ENCODE data around the gene RASSF5. TPM values are rescaled to one million over a fixed set of nuclear protein-coding genes. Genes with fewer than 3 reads are reported as not detected.

RASSF5 gene
- total and polyA plus RNA-seq, 2 of the 13 experiments (the other 11 are each of a cell fraction or from before 2014, with no cell fraction given) = 0.18 to 0.40 TPM

DNA sequence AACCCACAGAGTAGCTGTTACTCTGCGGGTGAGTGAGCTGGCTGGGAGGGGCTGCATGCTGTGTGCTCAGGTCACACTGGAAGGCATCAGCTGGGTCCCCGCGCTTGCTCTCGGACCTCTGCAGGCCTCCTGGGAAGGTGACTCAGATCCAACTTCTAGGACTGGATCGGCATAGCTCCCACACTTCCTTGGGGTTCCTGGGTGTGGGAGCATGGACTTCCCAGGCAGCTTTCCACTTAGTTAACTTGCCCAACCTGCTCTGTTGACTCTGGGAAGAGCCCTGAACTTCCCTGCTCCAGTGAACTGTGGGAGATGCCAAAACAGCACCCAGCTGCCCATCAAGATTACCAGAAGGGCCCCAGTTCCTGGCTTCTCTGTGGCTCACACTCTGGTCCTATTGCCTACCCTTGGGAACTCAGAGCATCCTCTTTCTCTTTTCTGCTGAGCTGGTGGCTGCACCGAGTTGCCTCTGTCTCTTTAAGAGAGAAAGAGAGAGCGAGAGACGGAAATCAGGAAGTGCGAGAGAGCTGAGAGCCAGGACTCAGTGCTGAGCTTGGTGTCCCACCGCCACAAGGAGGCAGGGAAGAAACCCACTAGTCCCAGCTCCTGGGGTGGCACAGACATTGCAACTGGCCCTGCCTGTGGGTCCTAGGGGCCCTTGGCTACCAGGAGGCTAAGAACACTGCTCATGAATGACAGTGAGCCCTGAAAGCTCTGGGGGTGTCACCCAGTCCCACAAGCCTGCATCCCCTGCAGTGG is 37.2 kb upstream of the RASSF5 start, which contains the start of gene IKBKE (continued):
- TF ChIP-seq ZBTB4 (CRISPR knock-in tag; IDR thresholded peaks at IDR 0.05; ENCODE audit: borderline replicate concordance) (no peak), ZNF281 (CRISPR knock-in tag; IDR thresholded peaks at IDR 0.05; ENCODE audit: borderline replicate concordance) (no peak), CEBPB (IDR thresholded peaks at IDR 0.05; ENCODE audit: borderline replicate concordance, low read depth, low read length) (no peak), ZBTB34 (CRISPR knock-in tag; IDR thresholded peaks at IDR 0.05) (no peak), ZGPAT (CRISPR knock-in tag; IDR thresholded peaks at IDR 0.05) (no peak), ZNF747 (CRISPR knock-in tag; IDR thresholded peaks at IDR 0.05; ENCODE audit: borderline replicate concordance) (no peak; the same call in 1 of the 2 replicates), ZSCAN20 (CRISPR knock-in tag; IDR thresholded peaks at IDR 0.05; ENCODE audit: borderline replicate concordance) (no peak), ZNF432 (CRISPR knock-in tag; IDR thresholded peaks at IDR 0.05; ENCODE audit: borderline replicate concordance) (no peak), MAZ (IDR thresholded peaks at IDR 0.05; ENCODE audit: borderline replicate concordance, low read depth, low read length) (no peak), MAZ (CRISPR knock-in tag; IDR thresholded peaks at IDR 0.05; ENCODE audit: low read depth) (no peak)
- TF ChIP-seq, protein P1, sequence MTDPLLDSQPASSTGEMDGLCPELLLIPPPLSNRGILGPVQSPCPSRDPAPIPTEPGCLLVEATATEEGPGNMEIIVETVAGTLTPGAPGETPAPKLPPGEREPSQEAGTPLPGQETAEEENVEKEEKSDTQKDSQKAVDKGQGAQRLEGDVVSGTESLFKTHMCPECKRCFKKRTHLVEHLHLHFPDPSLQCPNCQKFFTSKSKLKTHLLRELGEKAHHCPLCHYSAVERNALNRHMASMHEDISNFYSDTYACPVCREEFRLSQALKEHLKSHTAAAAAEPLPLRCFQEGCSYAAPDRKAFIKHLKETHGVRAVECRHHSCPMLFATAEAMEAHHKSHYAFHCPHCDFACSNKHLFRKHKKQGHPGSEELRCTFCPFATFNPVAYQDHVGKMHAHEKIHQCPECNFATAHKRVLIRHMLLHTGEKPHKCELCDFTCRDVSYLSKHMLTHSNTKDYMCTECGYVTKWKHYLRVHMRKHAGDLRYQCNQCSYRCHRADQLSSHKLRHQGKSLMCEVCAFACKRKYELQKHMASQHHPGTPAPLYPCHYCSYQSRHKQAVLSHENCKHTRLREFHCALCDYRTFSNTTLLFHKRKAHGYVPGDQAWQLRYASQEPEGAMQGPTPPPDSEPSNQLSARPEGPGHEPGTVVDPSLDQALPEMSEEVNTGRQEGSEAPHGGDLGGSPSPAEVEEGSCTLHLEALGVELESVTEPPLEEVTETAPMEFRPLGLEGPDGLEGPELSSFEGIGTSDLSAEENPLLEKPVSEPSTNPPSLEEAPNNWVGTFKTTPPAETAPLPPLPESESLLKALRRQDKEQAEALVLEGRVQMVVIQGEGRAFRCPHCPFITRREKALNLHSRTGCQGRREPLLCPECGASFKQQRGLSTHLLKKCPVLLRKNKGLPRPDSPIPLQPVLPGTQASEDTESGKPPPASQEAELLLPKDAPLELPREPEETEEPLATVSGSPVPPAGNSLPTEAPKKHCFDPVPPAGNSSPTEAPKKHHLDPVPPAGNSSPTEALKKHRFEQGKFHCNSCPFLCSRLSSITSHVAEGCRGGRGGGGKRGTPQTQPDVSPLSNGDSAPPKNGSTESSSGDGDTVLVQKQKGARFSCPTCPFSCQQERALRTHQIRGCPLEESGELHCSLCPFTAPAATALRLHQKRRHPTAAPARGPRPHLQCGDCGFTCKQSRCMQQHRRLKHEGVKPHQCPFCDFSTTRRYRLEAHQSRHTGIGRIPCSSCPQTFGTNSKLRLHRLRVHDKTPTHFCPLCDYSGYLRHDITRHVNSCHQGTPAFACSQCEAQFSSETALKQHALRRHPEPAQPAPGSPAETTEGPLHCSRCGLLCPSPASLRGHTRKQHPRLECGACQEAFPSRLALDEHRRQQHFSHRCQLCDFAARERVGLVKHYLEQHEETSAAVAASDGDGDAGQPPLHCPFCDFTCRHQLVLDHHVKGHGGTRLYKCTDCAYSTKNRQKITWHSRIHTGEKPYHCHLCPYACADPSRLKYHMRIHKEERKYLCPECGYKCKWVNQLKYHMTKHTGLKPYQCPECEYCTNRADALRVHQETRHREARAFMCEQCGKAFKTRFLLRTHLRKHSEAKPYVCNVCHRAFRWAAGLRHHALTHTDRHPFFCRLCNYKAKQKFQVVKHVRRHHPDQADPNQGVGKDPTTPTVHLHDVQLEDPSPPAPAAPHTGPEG (CRISPR knock-in tag; IDR thresholded peaks at IDR 0.05) = no peak
- TF ChIP-seq, protein P2, sequence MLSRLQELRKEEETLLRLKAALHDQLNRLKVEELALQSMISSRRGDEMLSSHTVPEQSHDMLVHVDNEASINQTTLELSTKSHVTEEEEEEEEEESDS (CRISPR knock-in tag; IDR thresholded peaks at IDR 0.05; ENCODE audit: borderline replicate concordance) = no peak
